Measurements from ENCODE around the gene DPF3. TPM values are rescaled to one million over a fixed set of nuclear protein-coding genes. Genes with fewer than 3 reads are reported as not detected.

Gene DPF3
- total RNA-seq, 1 donor from 2014 or later = 1.3 TPM

GRCh38 chr14:72822946-72823611 lies 70.8 kb downstream of the DPF3 start:
- Mint-ChIP-seq H3K4me1 (peaks cover 4% of the 10 kb centered on the region), H3K27me3 (ENCODE audit: low read depth) (peaks cover 4% of the 10 kb centered on the region), H3K4me3 (no peak overlapping the region), H3K27ac (ENCODE audit: unreplicated experiment) (no peak overlapping the region), H3K36me3 (ENCODE audit: low read depth) (no peaks in the 10 kb centered on the region), H3K9me3 (peaks cover 5% of the 10 kb centered on the region)
- no peak for TF ChIP-seq CTCF (conservative IDR thresholded peaks at IDR 0.05)
- no peak for DNase-seq (ENCODE audit: low read depth, low spot score)

- no peak overlapping the region for H3K4me3 Mint-ChIP-seq
- H3K27ac Mint-ChIP-seq (ENCODE audit: unreplicated experiment) = no peak overlapping the region
- no peak for DNase-seq (ENCODE audit: low read depth, low spot score)
- no peaks in the 10 kb centered on the region for H3K4me1 Mint-ChIP-seq
- H3K9me3 Mint-ChIP-seq = peaks cover 5% of the 10 kb centered on the region
- H3K27me3 Mint-ChIP-seq (ENCODE audit: low read depth) = peaks cover 4% of the 10 kb centered on the region
- TF ChIP-seq CTCF (conservative IDR thresholded peaks at IDR 0.05) = no peak
- H3K36me3 Mint-ChIP-seq (ENCODE audit: low read depth) = no peaks in the 10 kb centered on the region
Observed at GRCh38 chr14:72818998-72819397, 74.9 kb downstream of the DPF3 start.

GRCh38 chr14:72816287-72816686 lies 77.6 kb downstream of the DPF3 start:
- Mint-ChIP-seq H3K4me1 (no peaks in the 10 kb centered on the region), H3K36me3 (ENCODE audit: low read depth) (no peaks in the 10 kb centered on the region), H3K27me3 (ENCODE audit: low read depth) (no peaks in the 10 kb centered on the region), H3K4me3 (no peak overlapping the region), H3K27ac (ENCODE audit: unreplicated experiment) (no peak overlapping the region), H3K9me3 (peaks cover 5% of the 10 kb centered on the region)
- no peak for DNase-seq (ENCODE audit: low read depth, low spot score)
- TF ChIP-seq CTCF (conservative IDR thresholded peaks at IDR 0.05) = no peak

GRCh38 chr14:72815430-72815829 lies 78.5 kb downstream of the DPF3 start:
- no peaks in the 10 kb centered on the region for H3K4me1 Mint-ChIP-seq
- H3K4me3 Mint-ChIP-seq = no peak overlapping the region
- H3K27ac Mint-ChIP-seq (ENCODE audit: unreplicated experiment) = no peak overlapping the region
- no peaks in the 10 kb centered on the region for H3K27me3 Mint-ChIP-seq (ENCODE audit: low read depth)
- H3K36me3 Mint-ChIP-seq (ENCODE audit: low read depth) = no peaks in the 10 kb centered on the region
- no peak for TF ChIP-seq CTCF (conservative IDR thresholded peaks at IDR 0.05)
- H3K9me3 Mint-ChIP-seq = peaks cover 5% of the 10 kb centered on the region
- no peak for DNase-seq (ENCODE audit: low read depth, low spot score)

GRCh38 chr14:72812292-72812851 lies 81.5 kb downstream of the DPF3 start:
- no peaks in the 10 kb centered on the region for H3K27me3 Mint-ChIP-seq (ENCODE audit: low read depth)
- H3K4me3 Mint-ChIP-seq = no peak overlapping the region
- H3K36me3 Mint-ChIP-seq (ENCODE audit: low read depth) = no peaks in the 10 kb centered on the region
- no peak for DNase-seq (ENCODE audit: low read depth, low spot score)
- H3K4me1 Mint-ChIP-seq = no peaks in the 10 kb centered on the region
- TF ChIP-seq CTCF (conservative IDR thresholded peaks at IDR 0.05) = no peak
- no peaks in the 10 kb centered on the region for H3K9me3 Mint-ChIP-seq
- H3K27ac Mint-ChIP-seq (ENCODE audit: unreplicated experiment) = peak overlapping the region; percentile 27
